Adrenal gland (tissue), 12 donors: ENCODE results near the gene JSRP1. TPM values are rescaled to one million over a fixed set of nuclear protein-coding genes. Genes with fewer than 3 reads are reported as not detected.
"Not testable (repeated sequence)": the region's sequence is repeated elsewhere in the genome, so short reads cannot be mapped to it uniquely, and the experiment has no call there.

ENCODE experiments used
- DNase-seq, 7 donors: peaks; one replicate each; pipeline ENCODE4 v3.0.0-alpha.2; 2019 to 2020
- H3K27ac ChIP-seq, 5 donors: fragments of 200-600 bp; sonication (generic) in 4 of 5; 1 replicate in 3 of 5; 2 replicates in 2 of 5; pipeline versions ENCODE4 v1.5.1 to v1.8.0; 2016 to 2020; ENCODE audit warnings: mild to moderate bottlenecking in 1 of 5
- H3K27me3 ChIP-seq: fragments of 200-600 bp; 2 replicates; pipeline ENCODE4 v1.8.0; 2021
- H3K36me3 ChIP-seq, 2 donors: fragments of 200-600 bp; replicated peaks in 1 of 2; 1 replicate in 1 of 2; 2 replicates in 1 of 2; pipeline versions ENCODE4 v1.5.1 to v1.8.0; 2018 to 2022
- H3K4me1 ChIP-seq, 2 donors: fragments of 200-600 bp; replicated peaks in 1 of 2; 1 replicate in 1 of 2; 2 replicates in 1 of 2; pipeline versions ENCODE4 v1.5.1 to v1.8.0; 2018 to 2021
- H3K4me3 ChIP-seq, 4 donors: fragments of 200-600 bp; sonication (generic) in 3 of 4; one replicate each; pipeline ENCODE4 v1.5.1; 2016 to 2018
- H3K9me3 ChIP-seq, 3 donors: fragments of 200-600 bp; sonication (generic) in 1 of 3; replicated peaks in 1 of 3; 1 replicate in 2 of 3; 2 replicates in 1 of 3; pipeline versions ENCODE4 v1.5.1 to v1.8.0; 2016 to 2021
- POLR2A ChIP-seq, 2 donors: fragments of 450-650 bp; IDR thresholded peaks; one replicate each; pipeline ENCODE4 v1.6.1; 2017; ENCODE audit warnings: antibody characterized with exemption in 2 of 2, mild to moderate bottlenecking in 2 of 2, moderate library complexity in 1 of 2
- WGBS, 4 donors: extraction: QIAGEN DNeasy Blood & Tissue Kit in 2 of 4; methylation state at CpG; one replicate each; pipeline versions ENCODE4 v1.1.5 to v1.1.7; 2013 to 2017; 5-methylcytosine and 5-hydroxymethylcytosine counted together
- intact Hi-C, 2 donors: fragments of 100-400 bp; cut with DNase I; formaldehyde crosslinking; loops; one replicate each; pipeline versions ENCODE4 v1.14.1 to v1.15.0; 2022 to 2023
- polyA plus RNA-seq, 3 donors: library from polyadenylated mRNA; stranded (reverse); fragments of 200-250 nt in 2 of 3; fragments of 350-450 nt in 1 of 3; fragmentation: Illumina TruSeq in 1 of 3; extraction: RNeasy Lipid Tissue Mini Kit (QIAGEN cat#74804) in 1 of 3; gene quantifications; one replicate each; pipeline ENCODE4 v1.2.3, GENCODE V29; 2013 to 2014
- total RNA-seq, 9 donors: library from RNA; depleted of rRNA in 4 of 9; stranded (reverse); fragments of >200 nt in 4 of 9; fragments of 120-200 nt in 1 of 9; fragmentation: NEBNext Ultra II Directional in 1 of 9; extraction: Animal tissue kit (Norgen Biotek cat#: 25700) in 1 of 9; gene quantifications; one replicate each; pipeline versions ENCODE4 v1.1.0 to v1.2.4, GENCODE V29; 2013 to 2023
- TF ChIP-seq, protein P1 (sequence below), 6 experiments: fragments of 450-650 bp in 4 of 6; fragments of 200-600 bp in 2 of 6; sonication (generic) in 1 of 6; IDR thresholded peaks; 1 replicate in 5 of 6; 2 replicates in 1 of 6; pipeline versions ENCODE4 v1.5.1 to v1.8.0; 2016 to 2021; ENCODE audit warnings: antibody characterized with exemption in 6 of 6, mild to moderate bottlenecking in 2 of 6, moderate library complexity in 1 of 6
- donor health status: healthy with polysubstance abuse.
- donor health status: Bipolar disorder and iron deficiency.
- donor health status: DM: yes; HTN: yes; CAD: no.
- donor health status: DM: no; HTN: no; CAD: no.
- donor health status: DM: no; HTN: no; CAD: no.
- donor health status: DM: yes; HTN: yes; CAD: no.

Gene JSRP1
- total and polyA plus RNA-seq, 12 donors: 0.54 to 1.2 (median 0.83) TPM; not detected in 6

DNA sequence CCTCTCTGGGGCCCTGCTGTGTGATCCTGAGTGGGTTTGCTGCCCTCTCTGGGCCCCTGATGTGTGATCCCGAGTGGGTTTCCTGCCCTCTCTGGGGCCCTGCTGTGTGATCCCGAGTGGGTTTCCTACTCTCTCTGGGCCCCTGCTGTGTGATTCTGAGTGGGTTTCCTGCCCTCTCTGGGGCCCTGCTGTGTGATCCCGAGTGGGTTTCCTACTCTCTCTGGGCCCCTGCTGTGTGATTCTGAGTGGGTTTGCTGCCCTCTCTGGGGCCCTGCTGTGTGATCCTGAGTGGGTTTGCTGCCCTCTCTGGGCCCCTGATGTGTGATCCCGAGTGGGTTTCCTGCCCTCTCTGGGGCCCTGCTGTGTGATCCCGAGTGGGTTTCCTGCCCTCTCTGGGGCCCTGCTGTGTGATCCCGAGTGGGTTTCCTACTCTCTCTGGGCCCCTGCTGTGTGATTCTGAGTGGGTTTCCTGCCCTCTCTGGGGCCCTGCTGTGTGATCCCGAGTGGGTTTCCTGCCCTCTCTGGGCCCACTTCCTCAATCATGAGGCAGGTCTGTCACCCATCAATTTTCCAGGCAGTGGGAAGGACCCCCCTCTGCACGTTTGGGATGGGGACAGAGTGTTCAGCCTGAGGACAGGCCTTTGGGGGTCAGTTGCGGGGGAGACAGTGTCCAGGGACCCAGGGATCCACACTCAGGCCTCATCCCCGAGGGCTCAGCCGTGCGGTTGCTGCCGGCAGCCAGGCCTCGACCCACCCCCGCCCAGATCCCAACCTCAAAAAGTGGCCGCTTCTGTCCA is 25.2 kb upstream of the JSRP1 start:
- DNase-seq, H3K9me3 ChIP-seq, H3K27me3 ChIP-seq, H3K4me1 ChIP-seq, H3K36me3 ChIP-seq: not testable (repeated sequence)
- peak overlapping the region in 2 of 5 donors; percentile 34 to 79 for H3K27ac ChIP-seq
- intact Hi-C loops: loop anchor here in 1 of 2 donors (10.0 kb wide), 1 partner anchor 103 kb away; no protein-coding TSS in a partner anchor
- H3K4me3 ChIP-seq: peak overlapping the region in 2 of 4 donors; percentile 19 to 28
- 21 to 27% (median 25%) methylated on average over 3 to 16 of the region's 16 CpGs for WGBS, 4 donors

GRCh38 chr19:2280633-2281264 is 24.5 kb upstream of the JSRP1 start:
- Histone ChIP-seq H3K9me3 (no peaks in the 10 kb centered on the region), H3K36me3 (no peaks in the 10 kb centered on the region), H3K4me1 (peaks cover 0 to 6% of the 10 kb centered on the region in 2 donors), H3K27me3 (peaks cover 4% of the 10 kb centered on the region), H3K4me3 (no peak overlapping the region), H3K27ac (no peak overlapping the region)
- WGBS, 4 donors: 70 to 82% (median 71%) methylated on average over 12 to 26 of the region's 26 CpGs
- intact Hi-C loops: loop anchor here in 1 of 2 donors (10.0 kb wide), 1 partner anchor 104 kb away; no protein-coding TSS in a partner anchor
- DNase-seq: no peak
- TF ChIP-seq POLR2A (IDR thresholded peaks at IDR 0.05): no peak
- TF ChIP-seq, protein P1, sequence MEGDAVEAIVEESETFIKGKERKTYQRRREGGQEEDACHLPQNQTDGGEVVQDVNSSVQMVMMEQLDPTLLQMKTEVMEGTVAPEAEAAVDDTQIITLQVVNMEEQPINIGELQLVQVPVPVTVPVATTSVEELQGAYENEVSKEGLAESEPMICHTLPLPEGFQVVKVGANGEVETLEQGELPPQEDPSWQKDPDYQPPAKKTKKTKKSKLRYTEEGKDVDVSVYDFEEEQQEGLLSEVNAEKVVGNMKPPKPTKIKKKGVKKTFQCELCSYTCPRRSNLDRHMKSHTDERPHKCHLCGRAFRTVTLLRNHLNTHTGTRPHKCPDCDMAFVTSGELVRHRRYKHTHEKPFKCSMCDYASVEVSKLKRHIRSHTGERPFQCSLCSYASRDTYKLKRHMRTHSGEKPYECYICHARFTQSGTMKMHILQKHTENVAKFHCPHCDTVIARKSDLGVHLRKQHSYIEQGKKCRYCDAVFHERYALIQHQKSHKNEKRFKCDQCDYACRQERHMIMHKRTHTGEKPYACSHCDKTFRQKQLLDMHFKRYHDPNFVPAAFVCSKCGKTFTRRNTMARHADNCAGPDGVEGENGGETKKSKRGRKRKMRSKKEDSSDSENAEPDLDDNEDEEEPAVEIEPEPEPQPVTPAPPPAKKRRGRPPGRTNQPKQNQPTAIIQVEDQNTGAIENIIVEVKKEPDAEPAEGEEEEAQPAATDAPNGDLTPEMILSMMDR (IDR thresholded peaks at IDR 0.05): no peak

DNA sequence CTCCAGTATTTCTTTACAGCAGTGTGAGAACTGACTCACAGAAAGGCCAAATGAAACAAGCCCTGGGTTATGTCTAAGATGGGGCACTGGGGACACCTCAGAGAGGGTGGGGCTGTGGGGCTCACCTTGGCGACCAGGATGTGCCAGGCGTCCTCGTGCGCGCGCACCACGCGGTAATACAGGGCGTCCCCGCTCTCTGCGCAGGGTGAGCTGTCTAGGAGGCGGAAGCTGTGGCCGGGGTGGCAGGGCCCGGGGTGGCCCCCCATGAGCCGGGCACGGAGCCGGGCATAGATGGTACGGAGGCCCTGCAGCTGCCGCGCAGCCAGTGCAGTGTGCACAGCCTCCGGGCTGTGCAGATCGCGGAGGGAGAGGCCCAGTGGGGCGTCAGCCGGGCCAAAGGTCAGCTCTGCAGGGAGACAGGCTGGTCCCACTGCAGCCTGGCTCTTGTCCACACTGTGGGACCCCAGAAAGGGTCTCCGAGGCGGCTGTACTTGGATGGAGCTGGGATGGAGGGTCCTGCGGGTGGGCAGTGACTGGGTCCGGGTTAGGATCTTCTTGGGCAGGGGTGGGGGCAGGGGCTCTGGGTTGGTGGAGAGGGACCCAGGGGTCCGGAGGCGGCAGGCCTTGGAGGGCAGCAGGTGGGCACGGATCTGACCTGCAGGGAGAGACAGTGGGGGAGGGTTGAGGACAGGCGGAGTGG is 22.4 kb upstream of the JSRP1 start:
- intact Hi-C loops: loop anchor here in 1 of 2 donors (5.0 kb wide), 1 partner anchor 114 kb away; no protein-coding TSS in a partner anchor
- no peak overlapping the region for H3K4me3 ChIP-seq
- peaks cover 0 to 1% of the 10 kb centered on the region in 2 donors for H3K36me3 ChIP-seq
- WGBS, 4 donors: 85 to 92% (median 89%) methylated on average over 11 to 33 of the region's 33 CpGs
- H3K27me3 ChIP-seq: no peaks in the 10 kb centered on the region
- DNase-seq: peak in 1 of 7 donors; percentile 8
- H3K27ac ChIP-seq: no peak overlapping the region
- peaks cover 8 to 24% of the 10 kb centered on the region in 2 donors for H3K4me1 ChIP-seq
- TF ChIP-seq, protein P1 (IDR thresholded peaks at IDR 0.05): no peak
- no peak for TF ChIP-seq POLR2A (IDR thresholded peaks at IDR 0.05)
- no peaks in the 10 kb centered on the region for H3K9me3 ChIP-seq

DNA sequence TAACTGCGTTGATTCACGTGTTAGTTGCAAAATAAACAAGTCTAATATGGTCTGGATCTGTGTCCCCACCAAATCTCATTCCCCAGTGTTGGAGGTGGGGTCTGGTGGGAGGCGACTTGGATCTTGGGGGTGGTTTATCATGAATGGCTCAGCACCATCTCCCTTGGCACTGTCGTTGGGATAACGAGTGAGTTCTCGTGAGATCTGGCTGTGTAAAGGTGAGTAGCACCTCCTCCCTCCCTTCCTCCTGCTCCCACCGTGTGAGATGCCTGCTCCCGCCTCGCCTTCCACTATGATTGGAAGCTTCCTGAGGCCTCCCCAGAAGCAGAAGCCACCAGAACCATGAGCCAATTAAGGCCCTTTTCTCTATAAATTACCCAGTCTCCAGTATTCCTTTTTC is 20.9 kb upstream of the JSRP1 start:
- Histone ChIP-seq H3K4me1 (peaks cover 21 to 39% of the 10 kb centered on the region in 2 donors), H3K27ac (no peak overlapping the region), H3K36me3 (peaks cover 0 to 16% of the 10 kb centered on the region in 2 donors), H3K9me3 (no peaks in the 10 kb centered on the region), H3K4me3 (no peak overlapping the region), H3K27me3 (no peaks in the 10 kb centered on the region)
- WGBS, 4 donors: 84 to 87% (median 87%) methylated on average over 9 of the region's 9 CpGs
- TF ChIP-seq, protein P1 (IDR thresholded peaks at IDR 0.05): no peak
- no peak for TF ChIP-seq POLR2A (IDR thresholded peaks at IDR 0.05)
- intact Hi-C loops: loop anchor here in 1 of 2 donors (5.0 kb wide), 1 partner anchor 115 kb away; no protein-coding TSS in a partner anchor
- DNase-seq: no peak
